HCT116 (cell line): ENCODE data around the gene CAST.

Experiments used
- CBX3 ChIP-seq: IDR thresholded peaks from 2 replicates; pipeline ENCODE4 v1.6.1; 2012; ENCODE audit warnings: low read depth
- CTCF ChIP-seq, 3 experiments: fragments of 200-600 bp in 1 of 3; sonication (generic) in 1 of 3; IDR thresholded peaks in 2 of 3; conservative IDR thresholded peaks in 1 of 3; 2 replicates each; pipeline ENCODE4 v1.5.1; 2012 to 2017; ENCODE audit warnings: low read depth in 2 of 3, low read length in 2 of 3, antibody characterized with exemption in 1 of 3, borderline replicate concordance in 1 of 3, control low read depth in 1 of 3, mild to moderate bottlenecking in 1 of 3, mixed read lengths in 1 of 3, mixed run types in 1 of 3, moderate library complexity in 1 of 3; ENCODE audit not compliant: insufficient read depth in 1 of 3
- EZH2phosphoT487 ChIP-seq: fragments of 200-600 bp; IDR thresholded peaks from 2 replicates; pipeline ENCODE4 v1.6.1; 2018; ENCODE audit warnings: antibody characterized with exemption, borderline replicate concordance
- POLR2A ChIP-seq: IDR thresholded peaks from 2 replicates; pipeline ENCODE4 v1.7.0; 2011; ENCODE audit warnings: borderline replicate concordance; ENCODE audit not compliant: insufficient read depth, insufficient read length; ENCODE audit errors: extremely low read depth
- POLR2AphosphoS5 ChIP-seq: IDR thresholded peaks from 2 replicates; pipeline ENCODE4 v1.6.1; 2011; ENCODE audit warnings: mild to moderate bottlenecking, low read depth, low read length, moderate library complexity
- REST ChIP-seq: IDR thresholded peaks from 2 replicates; pipeline ENCODE4 v1.6.1; 2012; ENCODE audit warnings: low read depth
- SIN3A ChIP-seq: IDR thresholded peaks from 2 replicates; pipeline ENCODE4 v1.6.1; 2012; ENCODE audit warnings: low read depth
- SP1 ChIP-seq: IDR thresholded peaks from 2 replicates; pipeline ENCODE4 v1.6.1; 2012; ENCODE audit warnings: low read depth
- SRF ChIP-seq: IDR thresholded peaks from 2 replicates; pipeline ENCODE4 v1.6.1; 2012; ENCODE audit warnings: low read depth

- no peak for TF ChIP-seq CTCF (IDR thresholded peaks at IDR 0.05 in 2 of 3, conservative IDR thresholded peaks at IDR 0.05 in 1 of 3; ENCODE audit: borderline replicate concordance in 1 of 3, insufficient read depth in 1 of 3, low read depth in 2 of 3, low read length in 2 of 3)
- TF ChIP-seq REST, result no peak
- no peak for TF ChIP-seq POLR2A
- no peak for TF ChIP-seq EZH2phosphoT487
- TF ChIP-seq POLR2AphosphoS5, result no peak
- no peak for TF ChIP-seq SIN3A
- no peak for TF ChIP-seq CBX3
- no peak for TF ChIP-seq SP1
- no peak for TF ChIP-seq SRF
These were observed 45.4 kb upstream of the CAST start for GRCh38 chr5:96616801-96617200.
